K562 (cell line): ENCODE measurements around the gene FOCAD.

Source experiments
- DLX4 ChIP-seq: fragments of 250-450 bp; sonication (Bioruptor Pico); IDR thresholded peaks from 2 replicates; pipeline ENCODE4 v1.6.1; 2021; ENCODE audit warnings: mild to moderate bottlenecking
- GTF2A2 ChIP-seq: IDR thresholded peaks from 2 replicates; pipeline ENCODE4 v1.6.1; 2016; ENCODE audit warnings: mild to moderate bottlenecking, missing genetic modification characterization, missing compliant biosample characterization
- NR2C1 ChIP-seq, 2 experiments: fragments of 450-650 bp; IDR thresholded peaks; 2 replicates each; pipeline ENCODE4 v1.6.1; 2017; ENCODE audit warnings: mild to moderate bottlenecking in 2 of 2, antibody characterized with exemption in 1 of 2, inconsistent platforms in 1 of 2, missing compliant biosample characterization in 1 of 2, missing genetic modification characterization in 1 of 2
- PHF21A ChIP-seq: fragments of 450-650 bp; IDR thresholded peaks from 2 replicates; pipeline ENCODE4 v1.6.1; 2017; ENCODE audit warnings: low read depth, borderline replicate concordance
- POLR2AphosphoS5 ChIP-seq: IDR thresholded peaks from 2 replicates; pipeline ENCODE4 v1.6.1; 2011; ENCODE audit warnings: mild to moderate bottlenecking, low read depth, low read length, moderate library complexity; ENCODE audit not compliant: control insufficient read depth, insufficient read depth
- RNF2 ChIP-seq: sonication (generic); IDR thresholded peaks from 2 replicates; pipeline ENCODE4 v1.6.1; 2016
- SMAD2 ChIP-seq: fragments of 150-350 bp; IDR thresholded peaks from 2 replicates; pipeline ENCODE4 v1.6.1; 2014; ENCODE audit warnings: low read depth, mild to moderate bottlenecking, low read length
- TAF1 ChIP-seq: IDR thresholded peaks from 2 replicates; pipeline ENCODE4 v1.6.1; 2011; ENCODE audit warnings: mild to moderate bottlenecking, low read length, moderate library complexity; ENCODE audit not compliant: insufficient read depth, control insufficient read depth, severe bottlenecking; ENCODE audit errors: extremely low read depth
- TEAD2 ChIP-seq: fragments of 450-650 bp; IDR thresholded peaks from 2 replicates; pipeline ENCODE4 v1.6.1; 2016; ENCODE audit warnings: missing genetic modification characterization, control low read depth, missing compliant biosample characterization

DNA sequence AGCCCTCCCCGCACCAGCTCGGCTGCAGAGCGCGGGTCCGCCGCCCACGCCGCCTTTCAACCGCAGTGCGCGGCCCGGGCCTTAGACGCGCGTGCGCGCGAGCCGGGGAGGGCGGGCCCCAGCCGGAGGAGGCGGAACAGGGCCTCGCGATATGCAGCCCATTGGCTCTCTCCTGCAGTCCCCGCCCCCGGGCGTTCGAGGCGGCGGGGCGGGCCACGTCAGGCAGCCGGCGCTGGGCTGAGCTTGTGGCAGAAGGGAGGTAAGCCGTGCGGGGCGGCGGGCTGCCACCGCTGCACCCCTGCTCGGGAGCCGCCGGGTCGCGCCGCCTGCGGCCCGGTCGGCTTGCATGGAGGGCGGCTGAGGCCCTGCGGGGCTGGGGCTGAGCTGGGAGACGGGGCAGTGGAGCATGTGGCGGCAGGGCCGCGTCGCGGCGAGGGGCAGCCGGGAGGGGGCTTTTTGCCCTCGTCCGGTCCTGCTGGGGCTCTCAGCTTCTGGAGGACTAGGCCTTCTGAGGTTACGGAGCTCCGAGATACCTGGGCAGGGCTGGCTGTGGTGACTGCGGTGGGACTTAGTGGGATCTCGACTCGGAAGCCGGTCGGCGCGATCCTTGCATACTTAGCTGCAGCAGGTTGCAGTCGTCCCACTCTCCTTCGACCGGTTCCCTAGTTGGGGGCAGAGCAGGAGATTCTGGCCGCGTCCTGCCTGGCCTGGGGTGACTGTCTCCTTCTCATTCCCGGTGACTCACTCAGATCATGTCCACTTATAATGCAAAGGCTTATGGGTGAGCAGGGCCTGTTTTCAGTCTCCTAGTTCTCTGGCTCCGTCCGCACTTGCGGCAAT lies at the start of gene FOCAD:
- TF ChIP-seq RNF2 (no peak), DLX4 (CRISPR knock-in tag) (no peak), TEAD2 (tag) (no peak), GTF2A2 (tag) (no peak), TAF1 (peak; percentile 80), NR2C1 (IDR thresholded peaks at IDR 0.05) (no peak), NR2C1 (tag; IDR thresholded peaks at IDR 0.05) (no peak), PHF21A (no peak), SMAD2 (no peak), POLR2AphosphoS5 (peak; percentile 44; the same call in 1 of the 2 replicates)
